K562 (cell line): ENCODE measurements around the gene IGF2BP3. TPM values are rescaled to one million over a fixed set of nuclear protein-coding genes. Genes with fewer than 3 reads are reported as not detected.

Experiments
- ATAC-seq: fragments of 200-7000 bp; cut with Tn5 transposase; 3 replicates; pipeline ENCODE4 v1.9.1; 2020; ENCODE audit warnings: moderate library complexity
- BruUV-seq: library from RNA; stranded (reverse); fragments of 400-500 nt; replicated peaks from 2 replicates; lab custom pipeline; 2021; lab: Mats Ljungman, UMichigan
- CTCF ChIA-PET: fragments of 300-600 bp; formaldehyde crosslinking; extraction: SDS; loops from one replicate; lab custom pipeline; 2021; ENCODE audit warnings: low intra/inter-chr PET ratio; lab: Yijun Ruan, JAX
- POLR2A ChIA-PET: fragments of 300-600, 350-650 bp; sonication (Branson Sonifier 250); formaldehyde crosslinking; extraction: SDS; loops from one replicate; lab custom pipeline; 2021; ENCODE audit warnings: antibody characterized with exemption, inconsistent platforms; lab: Yijun Ruan, JAX
- DNase-seq, 4 experiments: peaks; one replicate each; pipeline versions ENCODE4 v3.0.0 to v3.0.0-alpha.2; 2011 to 2018; ENCODE audit warnings: low spot score in 3 of 4, mixed read lengths in 3 of 4; ENCODE audit errors: extremely low read depth in 1 of 4
- FAIRE-seq: peaks from 2 replicates; lab custom pipeline; 2011; peaks lifted over from hg19 to GRCh38; lab: Jason Lieb, UNC
- H2AFZ ChIP-seq: 2 replicates; pipeline ENCODE4 v1.6.0; 2011; ENCODE audit warnings: low read depth, low read length, control low read depth, inconsistent platforms
- H3K27ac ChIP-seq: fragments of 200-600 bp; 3 replicates; pipeline ENCODE4 v1.8.0; 2011; ENCODE audit warnings: low read depth, mild to moderate bottlenecking, control low read depth, inconsistent platforms, low read length, moderate library complexity, mixed read lengths; ENCODE audit errors: extremely low read depth
- H3K27me3 ChIP-seq, 2 experiments: fragments of 300-600 bp in 1 of 2; 2 replicates in 1 of 2; 3 replicates in 1 of 2; pipeline versions ENCODE4 v1.6.0 to v1.8.0; 2011; ENCODE audit warnings: inconsistent platforms in 2 of 2, low read length in 2 of 2, mild to moderate bottlenecking in 1 of 2, mixed read lengths in 1 of 2, moderate library complexity in 1 of 2; ENCODE audit not compliant: control insufficient read depth in 2 of 2, insufficient read depth in 2 of 2
- H3K36me3 ChIP-seq: fragments of 300-600 bp; 3 replicates; pipeline ENCODE4 v1.8.0; 2011; ENCODE audit warnings: mild to moderate bottlenecking, low read length, inconsistent platforms; ENCODE audit not compliant: control insufficient read depth, insufficient read depth
- H3K4me1 ChIP-seq, 2 experiments: fragments of 200-600 bp in 1 of 2; replicated peaks in 1 of 2; 2 replicates in 1 of 2; 3 replicates in 1 of 2; pipeline versions ENCODE4 v1.5.1 to v1.8.0; 2011; ENCODE audit warnings: inconsistent platforms in 2 of 2, low read length in 2 of 2, mild to moderate bottlenecking in 1 of 2, mixed read lengths in 1 of 2, moderate library complexity in 1 of 2; ENCODE audit not compliant: control insufficient read depth in 2 of 2, insufficient read depth in 2 of 2
- H3K4me2 ChIP-seq: 2 replicates; pipeline ENCODE4 v1.6.1; 2011; ENCODE audit warnings: low read length, control low read depth, inconsistent platforms, mixed read lengths; ENCODE audit not compliant: insufficient read depth
- H3K4me3 ChIP-seq: fragments of 200-600 bp; sonication (generic), shearing (Covaris generic); 2 replicates; pipeline ENCODE4 v1.5.1; 2016; ENCODE audit warnings: control low read depth, inconsistent platforms
- H3K79me2 ChIP-seq: fragments of 200-600 bp; 3 replicates; pipeline ENCODE4 v1.8.0; 2011; ENCODE audit warnings: low read length, inconsistent platforms; ENCODE audit not compliant: control insufficient read depth, insufficient read depth
- H3K9ac ChIP-seq, 2 experiments: 2 replicates each; pipeline versions ENCODE4 v1.6.0 to v1.6.1; 2011; ENCODE audit warnings: low read depth in 2 of 2, low read length in 2 of 2, control low read depth in 1 of 2, inconsistent platforms in 1 of 2, mild to moderate bottlenecking in 1 of 2, mixed read lengths in 1 of 2; ENCODE audit not compliant: insufficient read depth in 1 of 2
- H3K9me1 ChIP-seq: one replicate; pipeline ENCODE4 v1.6.0; 2011; ENCODE audit warnings: inconsistent platforms, mild to moderate bottlenecking, low read length, moderate library complexity; ENCODE audit not compliant: control insufficient read depth, insufficient read depth
- H3K9me3 ChIP-seq: replicated peaks from 2 replicates; pipeline ENCODE4 v1.5.1; 2011; ENCODE audit warnings: low read depth, low read length, inconsistent platforms; ENCODE audit not compliant: control insufficient read depth, insufficient read depth
- H4K20me1 ChIP-seq: replicated peaks from 2 replicates; pipeline ENCODE4 v1.6.1; 2011; ENCODE audit warnings: low read length, inconsistent platforms, mixed read lengths; ENCODE audit not compliant: control insufficient read depth, insufficient read depth
- CAMTA2 ChIP-seq: fragments of 250-450 bp; sonication (Bioruptor Pico); conservative IDR thresholded peaks from 2 replicates; pipeline ENCODE4 v1.5.1; 2022
- FOXJ2 ChIP-seq: fragments of 200-800 bp; sonication (Bioruptor generic); IDR thresholded peaks from 2 replicates; pipeline ENCODE4 v1.6.1; 2016; ENCODE audit warnings: missing genetic modification characterization, missing compliant biosample characterization
- OTX1 ChIP-seq: fragments of 450-650 bp; formaldehyde crosslinking; IDR thresholded peaks from 2 replicates; pipeline ENCODE4 v1.4.0; 2022; ENCODE audit warnings: mild to moderate bottlenecking
- PURB ChIP-seq: sonication (generic); formaldehyde crosslinking; IDR thresholded peaks from 2 replicates; pipeline ENCODE4 v1.9.0; 2021; ENCODE audit warnings: low read depth, mild to moderate bottlenecking, missing genetic modification reagents
- ZNF175 ChIP-seq: fragments of 200-800 bp; sonication (Bioruptor generic); IDR thresholded peaks from 2 replicates; pipeline ENCODE4 v1.6.1; 2016; ENCODE audit warnings: low read depth, mild to moderate bottlenecking, missing genetic modification characterization, missing compliant biosample characterization
- WGBS: fragments of 100-300 bp; shearing (Covaris generic); methylation state at CpG from one replicate; pipeline ENCODE4 v1.1.6; 2016; ENCODE audit warnings: low coverage, mixed read lengths; ENCODE audit not compliant: insufficient coverage; ENCODE audit errors: missing lambda C conversion rate; 5-methylcytosine and 5-hydroxymethylcytosine counted together
- in situ Hi-C: fragments of 300-500 bp; cut with MboI; formaldehyde crosslinking; loops from 4 replicates; pipeline ENCODE4 v1.15.0; 2018; ENCODE audit warnings: inconsistent platforms, mixed read lengths
- intact Hi-C: fragments of 100-400 bp; cut with micrococcal nuclease; formaldehyde crosslinking; loops from 2 replicates; pipeline ENCODE4 v1.14.2; 2022
- polyA plus RNA-seq, 8 experiments: library from polyadenylated mRNA; depleted of rRNA in 4 of 8; stranded (reverse) in 5 of 8; unstranded in 3 of 8; fragments of >200 nt; fragmentation: Nextera tagmentation in 2 of 8; fragmentation: Illumina TruSeq in 1 of 8; extraction: Ambion mirVana in 2 of 8; extraction: Trizol in 1 of 8; gene quantifications; 2 replicates each; pipeline versions ENCODE4 v1.2.1 to v1.2.3, GENCODE V29; 2011 to 2014; ENCODE audit warnings: inconsistent platforms in 1 of 8, missing spikeins in 1 of 8
- total RNA-seq, 7 experiments: library from RNA; depleted of rRNA in 6 of 7; stranded (reverse); fragments of >200 nt in 6 of 7; fragmentation: Illumina TruSeq in 2 of 7; extraction: Trizol in 2 of 7; gene quantifications; 2 replicates each; pipeline versions ENCODE4 v1.2.1 to v1.2.3, GENCODE V29; 2011 to 2021; ENCODE audit warnings: low replicate concordance in 1 of 7
- TF ChIP-seq, protein P1 (sequence below): fragments of 450-650 bp; IDR thresholded peaks from 2 replicates; pipeline ENCODE4 v1.6.1; 2016; ENCODE audit warnings: low read depth
- TF ChIP-seq, protein P2 (sequence below): sonication (generic); formaldehyde crosslinking; IDR thresholded peaks from 2 replicates; pipeline ENCODE4 v1.9.0; 2022; ENCODE audit warnings: mild to moderate bottlenecking, missing genetic modification reagents
- TF ChIP-seq, protein P3 (sequence below): fragments of 250-450 bp; sonication (Bioruptor Pico); IDR thresholded peaks from 2 replicates; pipeline ENCODE4 v1.5.1; 2021; ENCODE audit warnings: mild to moderate bottlenecking
- TF ChIP-seq, protein P4 (sequence below): fragments of 250-450 bp; sonication (Bioruptor Pico); IDR thresholded peaks from 2 replicates; pipeline ENCODE4 v1.8.0; 2022; ENCODE audit warnings: inconsistent platforms

The IGF2BP3 gene
- total and polyA plus RNA-seq, 9 of the 15 experiments (the other 6 are each of a cell fraction or from before 2014, with no cell fraction given) = 8.4 to 88.1 (median 61.2) TPM

GRCh38 chr7:23486002-23486773 lies 15.9 kb upstream of the IGF2BP3 start:
- BruUV-seq = no TSS peak
- no peaks in the 10 kb centered on the region for H3K9me1 ChIP-seq
- ChIA-PET POLR2A (interaction anchor here (0.6 to 1.3 kb wide), 2 partner anchors 23 to 43 kb away, joined by 3 read pairs; no protein-coding TSS in a partner anchor), CTCF (no interaction called here)
- H2AFZ ChIP-seq = no peak overlapping the region
- no peak overlapping the region for H3K4me3 ChIP-seq
- H3K9me3 ChIP-seq = no peaks in the 10 kb centered on the region
- H3K27me3 ChIP-seq = no peaks in the 10 kb centered on the region
- no peak for FAIRE-seq
- no peaks in the 10 kb centered on the region for H3K36me3 ChIP-seq
- no peak for ATAC-seq
- peaks cover 0 to 7% of the 10 kb centered on the region in 2 experiments; a peak in 2 of 5 replicates for H3K4me1 ChIP-seq
- 79% methylated on average over 10 of the region's 13 CpGs for WGBS
- no peak overlapping the region for H3K27ac ChIP-seq
- no peak overlapping the region for H3K4me2 ChIP-seq
- no peaks in the 10 kb centered on the region for H4K20me1 ChIP-seq
- in situ Hi-C loops (no loop called here), intact Hi-C loops (no loop called here)
- no peak overlapping the region for H3K9ac ChIP-seq
- peaks cover 8% of the 10 kb centered on the region; the same call in 2 of the 3 replicates for H3K79me2 ChIP-seq
- DNase-seq = no peak
- TF ChIP-seq, protein P1, sequence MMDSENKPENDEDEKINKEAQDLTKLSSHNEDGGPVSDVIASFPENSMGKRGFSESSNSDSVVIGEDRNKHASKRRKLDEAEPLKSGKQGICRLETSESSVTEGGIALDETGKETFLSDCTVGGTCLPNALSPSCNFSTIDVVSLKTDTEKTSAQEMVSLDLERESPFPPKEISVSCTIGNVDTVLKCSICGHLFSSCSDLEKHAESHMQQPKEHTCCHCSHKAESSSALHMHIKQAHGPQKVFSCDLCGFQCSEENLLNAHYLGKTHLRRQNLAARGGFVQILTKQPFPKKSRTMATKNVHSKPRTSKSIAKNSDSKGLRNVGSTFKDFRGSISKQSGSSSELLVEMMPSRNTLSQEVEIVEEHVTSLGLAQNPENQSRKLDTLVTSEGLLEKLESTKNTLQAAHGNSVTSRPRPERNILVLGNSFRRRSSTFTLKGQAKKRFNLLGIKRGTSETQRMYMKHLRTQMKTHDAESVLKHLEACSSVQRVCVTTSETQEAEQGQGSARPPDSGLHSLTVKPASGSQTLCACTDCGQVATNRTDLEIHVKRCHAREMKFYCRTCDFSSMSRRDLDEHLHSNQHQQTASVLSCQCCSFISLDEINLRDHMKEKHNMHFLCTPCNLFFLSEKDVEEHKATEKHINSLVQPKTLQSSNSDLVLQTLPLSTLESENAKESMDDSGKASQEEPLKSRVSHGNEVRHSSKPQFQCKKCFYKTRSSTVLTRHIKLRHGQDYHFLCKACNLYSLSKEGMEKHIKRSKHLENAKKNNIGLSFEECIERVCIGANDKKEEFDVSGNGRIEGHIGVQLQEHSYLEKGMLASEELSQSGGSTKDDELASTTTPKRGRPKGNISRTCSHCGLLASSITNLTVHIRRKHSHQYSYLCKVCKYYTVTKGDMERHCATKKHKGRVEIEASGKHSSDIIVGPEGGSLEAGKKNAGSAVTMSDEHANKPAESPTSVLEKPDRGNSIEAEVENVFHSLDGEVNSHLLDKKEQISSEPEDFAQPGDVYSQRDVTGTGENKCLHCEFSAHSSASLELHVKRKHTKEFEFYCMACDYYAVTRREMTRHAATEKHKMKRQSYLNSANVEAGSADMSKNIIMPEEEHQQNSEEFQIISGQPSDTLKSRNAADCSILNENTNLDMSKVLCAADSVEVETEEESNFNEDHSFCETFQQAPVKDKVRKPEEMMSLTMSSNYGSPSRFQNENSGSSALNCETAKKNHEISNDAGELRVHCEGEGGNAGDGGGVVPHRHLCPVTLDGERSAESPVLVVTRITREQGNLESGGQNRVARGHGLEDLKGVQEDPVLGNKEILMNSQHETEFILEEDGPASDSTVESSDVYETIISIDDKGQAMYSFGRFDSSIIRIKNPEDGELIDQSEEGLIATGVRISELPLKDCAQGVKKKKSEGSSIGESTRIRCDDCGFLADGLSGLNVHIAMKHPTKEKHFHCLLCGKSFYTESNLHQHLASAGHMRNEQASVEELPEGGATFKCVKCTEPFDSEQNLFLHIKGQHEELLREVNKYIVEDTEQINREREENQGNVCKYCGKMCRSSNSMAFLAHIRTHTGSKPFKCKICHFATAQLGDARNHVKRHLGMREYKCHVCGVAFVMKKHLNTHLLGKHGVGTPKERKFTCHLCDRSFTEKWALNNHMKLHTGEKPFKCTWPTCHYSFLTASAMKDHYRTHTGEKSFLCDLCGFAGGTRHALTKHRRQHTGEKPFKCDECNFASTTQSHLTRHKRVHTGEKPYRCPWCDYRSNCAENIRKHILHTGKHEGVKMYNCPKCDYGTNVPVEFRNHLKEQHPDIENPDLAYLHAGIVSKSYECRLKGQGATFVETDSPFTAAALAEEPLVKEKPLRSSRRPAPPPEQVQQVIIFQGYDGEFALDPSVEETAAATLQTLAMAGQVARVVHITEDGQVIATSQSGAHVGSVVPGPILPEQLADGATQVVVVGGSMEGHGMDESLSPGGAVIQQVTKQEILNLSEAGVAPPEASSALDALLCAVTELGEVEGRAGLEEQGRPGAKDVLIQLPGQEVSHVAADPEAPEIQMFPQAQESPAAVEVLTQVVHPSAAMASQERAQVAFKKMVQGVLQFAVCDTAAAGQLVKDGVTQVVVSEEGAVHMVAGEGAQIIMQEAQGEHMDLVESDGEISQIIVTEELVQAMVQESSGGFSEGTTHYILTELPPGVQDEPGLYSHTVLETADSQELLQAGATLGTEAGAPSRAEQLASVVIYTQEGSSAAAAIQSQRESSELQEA = no peak
- TF ChIP-seq CAMTA2 (CRISPR knock-in tag) = no peak
- TF ChIP-seq ZNF175 (CRISPR knock-in tag) = no peak
- no peak for TF ChIP-seq PURB
- TF ChIP-seq, protein P2, sequence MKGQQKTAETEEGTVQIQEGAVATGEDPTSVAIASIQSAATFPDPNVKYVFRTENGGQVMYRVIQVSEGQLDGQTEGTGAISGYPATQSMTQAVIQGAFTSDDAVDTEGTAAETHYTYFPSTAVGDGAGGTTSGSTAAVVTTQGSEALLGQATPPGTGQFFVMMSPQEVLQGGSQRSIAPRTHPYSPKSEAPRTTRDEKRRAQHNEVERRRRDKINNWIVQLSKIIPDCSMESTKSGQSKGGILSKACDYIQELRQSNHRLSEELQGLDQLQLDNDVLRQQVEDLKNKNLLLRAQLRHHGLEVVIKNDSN (CRISPR knock-in tag) = no peak
- TF ChIP-seq, protein P3, sequence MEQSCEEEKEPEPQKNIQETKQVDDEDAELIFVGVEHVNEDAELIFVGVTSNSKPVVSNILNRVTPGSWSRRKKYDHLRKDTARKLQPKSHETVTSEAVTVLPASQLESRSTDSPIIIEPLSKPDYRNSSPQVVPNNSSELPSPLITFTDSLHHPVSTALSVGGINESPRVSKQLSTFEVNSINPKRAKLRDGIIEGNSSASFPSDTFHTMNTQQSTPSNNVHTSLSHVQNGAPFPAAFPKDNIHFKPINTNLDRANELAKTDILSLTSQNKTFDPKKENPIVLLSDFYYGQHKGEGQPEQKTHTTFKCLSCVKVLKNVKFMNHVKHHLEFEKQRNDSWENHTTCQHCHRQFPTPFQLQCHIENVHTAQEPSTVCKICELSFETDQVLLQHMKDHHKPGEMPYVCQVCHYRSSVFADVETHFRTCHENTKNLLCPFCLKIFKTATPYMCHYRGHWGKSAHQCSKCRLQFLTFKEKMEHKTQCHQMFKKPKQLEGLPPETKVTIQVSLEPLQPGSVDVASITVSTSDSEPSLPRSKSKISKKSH (CRISPR knock-in tag) = no peak
- no peak for TF ChIP-seq FOXJ2 (tag)
- TF ChIP-seq OTX1 (CRISPR knock-in tag) = no peak
- TF ChIP-seq, protein P4, sequence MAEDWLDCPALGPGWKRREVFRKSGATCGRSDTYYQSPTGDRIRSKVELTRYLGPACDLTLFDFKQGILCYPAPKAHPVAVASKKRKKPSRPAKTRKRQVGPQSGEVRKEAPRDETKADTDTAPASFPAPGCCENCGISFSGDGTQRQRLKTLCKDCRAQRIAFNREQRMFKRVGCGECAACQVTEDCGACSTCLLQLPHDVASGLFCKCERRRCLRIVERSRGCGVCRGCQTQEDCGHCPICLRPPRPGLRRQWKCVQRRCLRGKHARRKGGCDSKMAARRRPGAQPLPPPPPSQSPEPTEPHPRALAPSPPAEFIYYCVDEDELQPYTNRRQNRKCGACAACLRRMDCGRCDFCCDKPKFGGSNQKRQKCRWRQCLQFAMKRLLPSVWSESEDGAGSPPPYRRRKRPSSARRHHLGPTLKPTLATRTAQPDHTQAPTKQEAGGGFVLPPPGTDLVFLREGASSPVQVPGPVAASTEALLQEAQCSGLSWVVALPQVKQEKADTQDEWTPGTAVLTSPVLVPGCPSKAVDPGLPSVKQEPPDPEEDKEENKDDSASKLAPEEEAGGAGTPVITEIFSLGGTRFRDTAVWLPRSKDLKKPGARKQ (CRISPR knock-in tag) = no peak
